Parathyroid adenoma (tissue), 2 donors: ENCODE measurements around the gene CACNG5.

Source experiments
- H2AFZ ChIP-seq: fragments of 300-600 bp; sonication (generic); one replicate; pipeline ENCODE4 v1.7.0; 2017; ENCODE audit warnings: antibody characterized with exemption, mild to moderate bottlenecking
- H3K27ac ChIP-seq: fragments of 300-600 bp; sonication (generic); one replicate; pipeline ENCODE4 v1.7.0; 2017
- H3K27me3 ChIP-seq: fragments of 300-600 bp; sonication (generic); one replicate; pipeline ENCODE4 v1.7.0; 2017; ENCODE audit warnings: low read length; ENCODE audit not compliant: control insufficient read depth, insufficient read depth
- H3K36me3 ChIP-seq: fragments of 300-600 bp; sonication (generic); one replicate; pipeline ENCODE4 v1.7.0; 2017; ENCODE audit warnings: low read length; ENCODE audit not compliant: control insufficient read depth, insufficient read depth
- H3K4me1 ChIP-seq: fragments of 300-600 bp; sonication (generic); one replicate; pipeline ENCODE4 v1.7.0; 2017; ENCODE audit warnings: control low read depth
- H3K4me2 ChIP-seq: fragments of 300-600 bp; sonication (generic); one replicate; pipeline ENCODE4 v1.7.0; 2017; ENCODE audit warnings: low read length
- H3K4me3 ChIP-seq: fragments of 300-600 bp; sonication (generic); one replicate; pipeline ENCODE4 v1.7.0; 2017; ENCODE audit warnings: low read depth, low read length
- H3K79me2 ChIP-seq: fragments of 300-600 bp; sonication (generic); one replicate; pipeline ENCODE4 v1.7.0; 2017; ENCODE audit warnings: control low read depth
- H3K9ac ChIP-seq: fragments of 300-600 bp; sonication (generic); one replicate; pipeline ENCODE4 v1.7.0; 2017; ENCODE audit warnings: mild to moderate bottlenecking
- H3K9me3 ChIP-seq: fragments of 300-600 bp; sonication (generic); one replicate; pipeline ENCODE4 v1.7.0; 2017; ENCODE audit warnings: low read length; ENCODE audit not compliant: control insufficient read depth
- TF ChIP-seq, protein P1 (sequence below): fragments of 300-600 bp; sonication (generic); IDR thresholded peaks from one replicate; pipeline ENCODE4 v1.7.0; 2017; ENCODE audit warnings: antibody characterized with exemption, mild to moderate bottlenecking
- donor health status: primary hyperparathyroidism.

CACNG5 gene

DNA sequence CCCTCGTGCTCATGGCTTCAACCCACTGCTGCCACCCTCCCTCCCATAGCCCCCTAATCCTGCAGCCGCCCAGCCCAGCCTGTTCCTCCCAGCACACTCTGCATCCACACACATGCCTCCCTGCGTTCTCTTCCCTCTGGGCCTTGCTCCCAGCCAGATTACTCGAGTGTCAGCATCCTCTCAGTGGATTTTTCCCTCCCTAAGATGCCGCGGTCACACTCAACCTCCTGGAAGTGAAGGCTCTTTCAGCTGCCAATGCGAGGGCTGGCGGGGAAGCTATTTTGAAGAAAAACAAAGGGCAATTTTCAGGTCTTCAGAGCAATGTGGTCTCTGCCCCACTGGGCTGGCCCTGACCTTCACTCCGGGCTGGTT lies 23.2 kb upstream of the CACNG5 start:
- no peak overlapping the region for H3K27ac ChIP-seq

DNA sequence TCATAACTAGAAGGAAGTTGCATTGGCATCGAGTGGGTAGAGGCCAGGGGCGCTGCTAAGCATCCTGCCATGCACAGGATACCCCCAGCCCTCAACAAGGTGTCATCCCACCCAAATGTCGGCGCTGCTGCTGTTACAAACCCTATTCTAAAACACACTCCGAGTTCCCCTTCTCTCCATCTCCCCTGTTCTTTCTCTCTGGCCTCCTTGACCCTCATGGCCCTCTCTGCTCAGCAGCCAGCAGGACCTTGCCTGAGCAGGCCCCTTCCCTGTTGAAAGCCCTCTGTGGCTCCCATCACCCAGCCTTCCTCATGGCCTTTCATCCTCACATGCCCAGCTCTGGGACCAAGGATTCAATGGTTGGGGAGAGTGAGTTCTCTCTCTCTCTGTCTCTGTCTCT lies 22.3 kb upstream of the CACNG5 start:
- H3K9ac ChIP-seq: no peak overlapping the region
- H3K4me2 ChIP-seq: no peak overlapping the region
- no peaks in the 10 kb centered on the region for H3K36me3 ChIP-seq
- no peak overlapping the region for H3K27ac ChIP-seq
- no peaks in the 10 kb centered on the region for H3K79me2 ChIP-seq
- no peaks in the 10 kb centered on the region for H3K4me1 ChIP-seq
- no peak overlapping the region for H2AFZ ChIP-seq
- TF ChIP-seq, protein P1, sequence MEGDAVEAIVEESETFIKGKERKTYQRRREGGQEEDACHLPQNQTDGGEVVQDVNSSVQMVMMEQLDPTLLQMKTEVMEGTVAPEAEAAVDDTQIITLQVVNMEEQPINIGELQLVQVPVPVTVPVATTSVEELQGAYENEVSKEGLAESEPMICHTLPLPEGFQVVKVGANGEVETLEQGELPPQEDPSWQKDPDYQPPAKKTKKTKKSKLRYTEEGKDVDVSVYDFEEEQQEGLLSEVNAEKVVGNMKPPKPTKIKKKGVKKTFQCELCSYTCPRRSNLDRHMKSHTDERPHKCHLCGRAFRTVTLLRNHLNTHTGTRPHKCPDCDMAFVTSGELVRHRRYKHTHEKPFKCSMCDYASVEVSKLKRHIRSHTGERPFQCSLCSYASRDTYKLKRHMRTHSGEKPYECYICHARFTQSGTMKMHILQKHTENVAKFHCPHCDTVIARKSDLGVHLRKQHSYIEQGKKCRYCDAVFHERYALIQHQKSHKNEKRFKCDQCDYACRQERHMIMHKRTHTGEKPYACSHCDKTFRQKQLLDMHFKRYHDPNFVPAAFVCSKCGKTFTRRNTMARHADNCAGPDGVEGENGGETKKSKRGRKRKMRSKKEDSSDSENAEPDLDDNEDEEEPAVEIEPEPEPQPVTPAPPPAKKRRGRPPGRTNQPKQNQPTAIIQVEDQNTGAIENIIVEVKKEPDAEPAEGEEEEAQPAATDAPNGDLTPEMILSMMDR: no peak
- H3K4me3 ChIP-seq: no peak overlapping the region
- no peaks in the 10 kb centered on the region for H3K27me3 ChIP-seq
- H3K9me3 ChIP-seq: no peaks in the 10 kb centered on the region

More for the DNA sequence above, 23.2 kb upstream of the CACNG5 start:
- no peaks in the 10 kb centered on the region for H3K36me3 ChIP-seq
- H3K9ac ChIP-seq: no peak overlapping the region
- no peak overlapping the region for H3K4me2 ChIP-seq
- no peaks in the 10 kb centered on the region for H3K4me1 ChIP-seq
- TF ChIP-seq, protein P1: no peak
- H3K27me3 ChIP-seq: no peaks in the 10 kb centered on the region
- H3K4me3 ChIP-seq: no peak overlapping the region
- no peaks in the 10 kb centered on the region for H3K79me2 ChIP-seq
- no peak overlapping the region for H2AFZ ChIP-seq
- no peaks in the 10 kb centered on the region for H3K9me3 ChIP-seq

DNA sequence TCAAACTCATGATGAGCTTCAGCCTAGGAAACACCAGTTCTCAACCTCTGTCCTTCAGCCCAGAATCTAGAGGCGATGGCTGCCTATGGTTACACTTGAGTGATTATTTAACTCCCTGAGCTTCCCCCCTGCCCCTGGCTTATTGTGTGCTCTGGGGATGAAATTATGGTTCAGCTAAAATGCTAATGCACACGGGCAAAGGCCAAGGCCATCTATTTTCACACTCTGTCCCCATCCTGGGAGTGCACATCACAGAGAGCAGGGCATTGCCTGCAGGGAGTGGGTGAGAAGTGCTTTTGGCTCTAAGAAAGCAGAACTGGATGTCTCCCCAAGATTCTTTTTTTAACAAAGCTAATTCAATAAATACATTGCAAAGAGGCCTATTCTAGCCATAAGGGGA lies 21.6 kb upstream of the CACNG5 start:
- Histone ChIP-seq H3K9ac (no peak overlapping the region), H3K79me2 (no peaks in the 10 kb centered on the region), H3K4me3 (no peak overlapping the region), H3K4me1 (no peaks in the 10 kb centered on the region), H3K27ac (no peak overlapping the region), H3K36me3 (no peaks in the 10 kb centered on the region), H2AFZ (no peak overlapping the region), H3K4me2 (no peak overlapping the region), H3K9me3 (peaks cover 4% of the 10 kb centered on the region), H3K27me3 (no peaks in the 10 kb centered on the region)
- TF ChIP-seq, protein P1: no peak

DNA sequence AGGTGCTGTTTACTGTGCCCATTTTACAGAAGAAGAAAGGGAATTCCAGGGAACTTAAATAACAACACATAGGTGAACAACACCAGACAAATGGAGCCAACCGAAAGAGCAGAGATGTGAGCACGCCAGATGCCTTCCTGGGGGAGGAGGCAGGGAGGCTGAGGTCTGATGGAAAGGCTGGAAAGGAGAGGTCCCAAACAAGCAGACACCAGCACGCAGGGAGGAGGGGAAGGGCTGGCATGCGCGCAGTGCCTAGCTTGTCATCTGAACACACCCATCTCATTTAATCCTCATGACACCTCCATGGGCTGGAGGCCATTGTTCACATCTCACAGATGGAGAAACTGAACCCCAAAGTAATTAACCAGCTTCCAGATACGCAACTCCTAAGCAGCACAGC lies 20.9 kb upstream of the CACNG5 start:
- H3K27me3 ChIP-seq: no peaks in the 10 kb centered on the region
- H3K4me2 ChIP-seq: no peak overlapping the region
- no peak overlapping the region for H3K9ac ChIP-seq
- peaks cover 4% of the 10 kb centered on the region for H3K9me3 ChIP-seq
- H2AFZ ChIP-seq: no peak overlapping the region
- TF ChIP-seq, protein P1: no peak
- no peaks in the 10 kb centered on the region for H3K4me1 ChIP-seq
- H3K36me3 ChIP-seq: no peaks in the 10 kb centered on the region
- no peak overlapping the region for H3K27ac ChIP-seq
- no peak overlapping the region for H3K4me3 ChIP-seq
- H3K79me2 ChIP-seq: no peaks in the 10 kb centered on the region

DNA sequence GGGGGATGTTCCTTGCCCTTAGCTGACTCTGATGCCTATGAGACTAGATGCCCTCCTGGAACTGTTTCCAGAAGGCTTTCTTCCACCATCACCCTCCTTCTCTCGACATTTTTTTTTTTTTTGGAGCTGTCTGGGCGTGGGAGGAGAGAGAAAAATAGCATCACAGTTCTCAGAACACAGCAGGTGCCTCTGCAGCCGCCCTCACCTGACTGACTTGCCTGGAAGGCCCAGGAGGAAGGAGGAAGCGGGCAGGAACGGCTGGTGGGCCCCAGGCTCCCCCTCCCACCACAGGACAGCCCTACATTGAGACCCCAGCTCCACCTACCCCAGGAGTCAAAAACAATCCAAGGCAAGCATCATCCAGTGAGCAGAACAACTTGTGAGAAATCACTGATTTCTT lies 20.3 kb upstream of the CACNG5 start:
- no peaks in the 10 kb centered on the region for H3K4me1 ChIP-seq
- no peak overlapping the region for H3K9ac ChIP-seq
- TF ChIP-seq, protein P1: no peak

More for the DNA sequence above, 20.3 kb upstream of the CACNG5 start:
- H3K36me3 ChIP-seq: no peaks in the 10 kb centered on the region
- H3K79me2 ChIP-seq: no peaks in the 10 kb centered on the region
- no peak overlapping the region for H3K4me2 ChIP-seq
- H2AFZ ChIP-seq: no peak overlapping the region
- H3K27me3 ChIP-seq: no peaks in the 10 kb centered on the region
- no peak overlapping the region for H3K4me3 ChIP-seq
- no peak overlapping the region for H3K27ac ChIP-seq
- H3K9me3 ChIP-seq: peaks cover 4% of the 10 kb centered on the region
